Dedifferentiated amniotic fluid mesenchymal stem cell (primary cell): ENCODE results near the gene SERPINA1.

ENCODE experiments used
- DNase-seq: peaks from one replicate; pipeline ENCODE4 v3.0.0-alpha.2; 2016; ENCODE audit errors: extremely low spot score

Gene SERPINA1

GRCh38 chr14:94383777-94384176, 4.6 kb downstream of the SERPINA1 start:
- DNase-seq = no peak

- DNase-seq = no peak
Observed at GRCh38 chr14:94382716-94383596, 5.4 kb downstream of the SERPINA1 start.

GRCh38 chr14:94382099-94382715, 6.2 kb downstream of the SERPINA1 start:
- DNase-seq = no peak

- no peak for DNase-seq
Observed at GRCh38 chr14:94381149-94382030, 7.0 kb downstream of the SERPINA1 start.

GRCh38 chr14:94380225-94381148, 7.9 kb downstream of the SERPINA1 start:
- no peak for DNase-seq

GRCh38 chr14:94379291-94380224, 8.8 kb downstream of the SERPINA1 start:
- DNase-seq = no peak

- DNase-seq = no peak
Observed at GRCh38 chr14:94378527-94379290, 9.7 kb downstream of the SERPINA1 start.

GRCh38 chr14:94377866-94378470, 10.4 kb downstream of the SERPINA1 start:
- DNase-seq = no peak

GRCh38 chr14:94376976-94377865, 11.2 kb downstream of the SERPINA1 start:
- no peak for DNase-seq

- DNase-seq = no peak
Observed at GRCh38 chr14:94376108-94376975, 12.1 kb downstream of the SERPINA1 start.

- no peak for DNase-seq
Observed at GRCh38 chr14:94375552-94376107, 12.8 kb downstream of the SERPINA1 start.

GRCh38 chr14:94374749-94375260, 13.6 kb downstream of the SERPINA1 start:
- no peak for DNase-seq

- DNase-seq = no peak
Observed at GRCh38 chr14:94374116-94374515, 14.3 kb downstream of the SERPINA1 start.

- DNase-seq = peak; percentile 93
Observed at GRCh38 chr14:94373708-94374107, 14.7 kb downstream of the SERPINA1 start.

- no peak for DNase-seq
Observed at GRCh38 chr14:94372021-94372605, 16.3 kb downstream of the SERPINA1 start.

- DNase-seq = no peak
Observed at GRCh38 chr14:94370524-94370910, 17.9 kb downstream of the SERPINA1 start.
